IMR-90 (cell line): ENCODE measurements around the gene DPP10. TPM values are rescaled to one million over a fixed set of nuclear protein-coding genes. Genes with fewer than 3 reads are reported as not detected.

Experiments used
- ATAC-seq: fragments of 200-7000 bp; cut with Tn5 transposase; 2 replicates; pipeline ENCODE4 v1.9.1; 2020; ENCODE audit warnings: low read depth, mild to moderate bottlenecking, moderate library complexity
- BruUV-seq: library from RNA; stranded (reverse); fragments of 400-500 nt; replicated peaks from 2 replicates; lab custom pipeline; 2021; lab: Mats Ljungman, UMichigan
- CTCF ChIA-PET: fragments of 300-600 bp; formaldehyde crosslinking; extraction: SDS; loops from one replicate; lab custom pipeline; 2021; ENCODE audit warnings: antibody characterized with exemption; lab: Yijun Ruan, JAX
- POLR2A ChIA-PET: fragments of 300-600 bp; sonication (Branson Sonifier 250); formaldehyde crosslinking; loops from one replicate; lab custom pipeline; 2022; ENCODE audit warnings: antibody characterized with exemption; ENCODE audit not compliant: unreplicated experiment; lab: Charles Lee
- DNase-seq: peaks from one replicate; pipeline ENCODE4 v3.0.0; 2013
- H2AFZ ChIP-seq: replicated peaks from 2 replicates; pipeline ENCODE3; 2013; ENCODE audit warnings: low read length, mild to moderate bottlenecking; ENCODE audit not compliant: poor library complexity
- H2AK5ac ChIP-seq: 2 replicates; pipeline ENCODE4 v1.6.1; 2013; ENCODE audit warnings: low read depth, low read length, inconsistent platforms
- H2AK9ac ChIP-seq: replicated peaks from 2 replicates; pipeline ENCODE3; 2013; ENCODE audit warnings: mild to moderate bottlenecking, low read depth, low read length, moderate library complexity; ENCODE audit not compliant: poor library complexity
- H2BK120ac ChIP-seq: 2 replicates; pipeline ENCODE4 v1.6.1; 2013; ENCODE audit warnings: low read depth, low read length, inconsistent platforms
- H2BK15ac ChIP-seq: 3 replicates; pipeline ENCODE4 v1.6.1; 2013; ENCODE audit warnings: low read depth, low read length, inconsistent platforms
- H2BK20ac ChIP-seq: 2 replicates; pipeline ENCODE4 v1.6.1; 2013; ENCODE audit warnings: low read depth, mild to moderate bottlenecking, inconsistent platforms, low read length, moderate library complexity
- H2BK5ac ChIP-seq: 2 replicates; pipeline ENCODE4 v1.6.1; 2013; ENCODE audit warnings: mild to moderate bottlenecking, low read depth, low read length, inconsistent platforms; ENCODE audit not compliant: poor library complexity, severe bottlenecking
- H3K14ac ChIP-seq: replicated peaks from 2 replicates; pipeline ENCODE4 v1.6.1; 2013; ENCODE audit warnings: low read depth, low read length, inconsistent platforms
- H3K18ac ChIP-seq: 2 replicates; pipeline ENCODE4 v1.6.1; 2013; ENCODE audit warnings: low read depth, low read length, control low read depth
- H3K23ac ChIP-seq: 2 replicates; pipeline ENCODE4 v1.6.1; 2013; ENCODE audit warnings: low read depth, low read length, inconsistent platforms
- H3K27ac ChIP-seq: 2 replicates; pipeline ENCODE4 v1.5.1; 2013; ENCODE audit warnings: mild to moderate bottlenecking, control low read depth, low read length; ENCODE audit not compliant: insufficient read depth
- H3K27me3 ChIP-seq: 2 replicates; pipeline ENCODE4 v1.6.1; 2013; ENCODE audit warnings: low read length; ENCODE audit not compliant: control insufficient read depth, insufficient read depth
- H3K36me3 ChIP-seq: 2 replicates; pipeline ENCODE4 v1.6.1; 2013; ENCODE audit warnings: low read length, mixed read lengths; ENCODE audit not compliant: control insufficient read depth, insufficient read depth
- H3K4ac ChIP-seq: 2 replicates; pipeline ENCODE4 v1.6.1; 2013; ENCODE audit warnings: low read depth, low read length, inconsistent platforms
- H3K4me1 ChIP-seq: 2 replicates; pipeline ENCODE4 v1.6.1; 2013; ENCODE audit warnings: low read length, mixed read lengths; ENCODE audit not compliant: control insufficient read depth, insufficient read depth
- H3K4me2 ChIP-seq: 2 replicates; pipeline ENCODE4 v1.6.1; 2013; ENCODE audit warnings: low read depth, mild to moderate bottlenecking, control low read depth, low read length, moderate library complexity
- H3K4me3 ChIP-seq: 2 replicates; pipeline ENCODE4 v1.5.1; 2013; ENCODE audit warnings: low read depth, mild to moderate bottlenecking, control low read depth, low read length, moderate library complexity; ENCODE audit not compliant: insufficient read depth
- H3K56ac ChIP-seq: 2 replicates; pipeline ENCODE4 v1.6.1; 2013; ENCODE audit warnings: low read length, inconsistent platforms; ENCODE audit not compliant: insufficient read depth; ENCODE audit errors: extremely low read depth
- H3K79me1 ChIP-seq, 2 experiments: 2 replicates each; pipeline ENCODE4 v1.6.1; 2013; ENCODE audit warnings: low read length in 2 of 2, inconsistent platforms in 1 of 2, low read depth in 1 of 2
- H3K9ac ChIP-seq: 2 replicates; pipeline ENCODE4 v1.6.1; 2013; ENCODE audit warnings: low read depth, low read length, control low read depth
- H3K9me1 ChIP-seq: 2 replicates; pipeline ENCODE4 v1.6.1; 2013; ENCODE audit warnings: low read length, inconsistent platforms; ENCODE audit not compliant: insufficient read depth
- H3K9me3 ChIP-seq: 2 replicates; pipeline ENCODE4 v1.6.1; 2013; ENCODE audit warnings: low read length; ENCODE audit not compliant: control insufficient read depth, insufficient read depth
- H4K20me1 ChIP-seq: 2 replicates; pipeline ENCODE4 v1.6.1; 2013; ENCODE audit warnings: low read length, inconsistent platforms; ENCODE audit not compliant: insufficient read depth
- H4K5ac ChIP-seq: 2 replicates; pipeline ENCODE4 v1.6.1; 2013; ENCODE audit warnings: mild to moderate bottlenecking, low read depth, low read length, control low read depth
- H4K8ac ChIP-seq, 2 experiments: 2 replicates each; pipeline ENCODE4 v1.6.1; 2013; ENCODE audit warnings: low read depth in 2 of 2, low read length in 2 of 2, control low read depth in 1 of 2, inconsistent platforms in 1 of 2
- H4K91ac ChIP-seq: 2 replicates; pipeline ENCODE4 v1.6.1; 2013; ENCODE audit warnings: low read depth, low read length, inconsistent platforms; ENCODE audit not compliant: insufficient read depth
- CEBPB ChIP-seq: IDR thresholded peaks from 2 replicates; pipeline ENCODE4 v1.6.1; 2012; ENCODE audit warnings: low read depth, low read length, improper control_type of control experiment
- CHD1 ChIP-seq: IDR thresholded peaks from 2 replicates; pipeline ENCODE4 v1.6.1; 2012; ENCODE audit warnings: low read depth, low read length, improper control_type of control experiment
- FOS ChIP-seq: fragments of 150-350 bp; IDR thresholded peaks from 2 replicates; pipeline ENCODE4 v1.6.1; 2016; ENCODE audit warnings: low read depth, low read length
- MAFK ChIP-seq: IDR thresholded peaks from 2 replicates; pipeline ENCODE4 v1.6.1; 2012; ENCODE audit warnings: low read depth, low read length, improper control_type of control experiment
- MAZ ChIP-seq: IDR thresholded peaks from 2 replicates; pipeline ENCODE4 v1.6.1; 2012; ENCODE audit warnings: low read depth, mild to moderate bottlenecking, low read length, improper control_type of control experiment, moderate library complexity, borderline replicate concordance
- NFE2L2 ChIP-seq: fragments of 150-350 bp; IDR thresholded peaks from 2 replicates; pipeline ENCODE4 v1.6.1; 2016; ENCODE audit warnings: low read depth, mild to moderate bottlenecking, low read length
- POLR2A ChIP-seq: IDR thresholded peaks from 2 replicates; pipeline ENCODE4 v1.6.1; 2012; ENCODE audit warnings: mild to moderate bottlenecking, low read depth, low read length
- RCOR1 ChIP-seq: IDR thresholded peaks from 2 replicates; pipeline ENCODE4 v1.6.1; 2012; ENCODE audit warnings: mild to moderate bottlenecking, low read length, improper control_type of control experiment; ENCODE audit not compliant: insufficient replicate concordance
- RFX5 ChIP-seq: IDR thresholded peaks from 2 replicates; pipeline ENCODE4 v1.8.0; 2012; ENCODE audit warnings: low read depth, mild to moderate bottlenecking, low read length, moderate library complexity
- SMC3 ChIP-seq: fragments of 150-350 bp; IDR thresholded peaks from 2 replicates; pipeline ENCODE4 v1.6.1; 2016; ENCODE audit warnings: low read depth, mild to moderate bottlenecking, antibody characterized with exemption, low read length, moderate library complexity
- WGBS, 2 experiments: methylation state at CpG; one replicate each; pipeline versions ENCODE4 v1.1.5 to v1.1.7; 2013; ENCODE audit warnings: missing lambda C conversion rate in 2 of 2; ENCODE audit not compliant: insufficient read length in 1 of 2; ENCODE audit errors: extremely low coverage in 2 of 2; 5-methylcytosine and 5-hydroxymethylcytosine counted together
- dilution Hi-C: fragments of 300-500 bp; cut with HindIII; formaldehyde crosslinking; loops from one replicate; pipeline ENCODE4 v1.14.3; 2018; ENCODE audit warnings: low sequenced_read_pairs; ENCODE audit not compliant: unreplicated experiment
- in situ Hi-C: fragments of 300-500 bp; cut with MboI; formaldehyde crosslinking; loops from 3 replicates; pipeline ENCODE4 v1.14.3; 2019; ENCODE audit warnings: low sequenced_read_pairs, inconsistent platforms, mixed read lengths
- intact Hi-C: fragments of 100-400 bp; cut with micrococcal nuclease; formaldehyde crosslinking; loops from 2 replicates; pipeline ENCODE4 v1.10.0; 2022
- polyA plus RNA-seq, 3 experiments: library from polyadenylated mRNA; depleted of rRNA; stranded (reverse); fragments of >200 nt; gene quantifications; 2 replicates each; pipeline ENCODE4 v1.2.3, GENCODE V29; 2012; ENCODE audit warnings: low replicate concordance in 1 of 3
- total RNA-seq: library from RNA; depleted of rRNA; stranded (reverse); fragments of >200 nt; gene quantifications from 2 replicates; pipeline ENCODE4 v1.2.3, GENCODE V29; 2012
- TF ChIP-seq, protein P1 (sequence below): fragments of 150-350 bp; IDR thresholded peaks from 2 replicates; pipeline ENCODE4 v1.6.1; 2016; ENCODE audit warnings: low read depth, mild to moderate bottlenecking, low read length, moderate library complexity, borderline replicate concordance
- TF ChIP-seq, protein P2 (sequence below): fragments of 150-350 bp; IDR thresholded peaks from 2 replicates; pipeline ENCODE4 v1.6.1; 2017; ENCODE audit warnings: mild to moderate bottlenecking, antibody characterized with exemption, low read length, low read depth

Gene DPP10
- total and polyA plus RNA-seq, 2 of the 4 experiments (the other 2 are of a cell fraction): not detected

DNA sequence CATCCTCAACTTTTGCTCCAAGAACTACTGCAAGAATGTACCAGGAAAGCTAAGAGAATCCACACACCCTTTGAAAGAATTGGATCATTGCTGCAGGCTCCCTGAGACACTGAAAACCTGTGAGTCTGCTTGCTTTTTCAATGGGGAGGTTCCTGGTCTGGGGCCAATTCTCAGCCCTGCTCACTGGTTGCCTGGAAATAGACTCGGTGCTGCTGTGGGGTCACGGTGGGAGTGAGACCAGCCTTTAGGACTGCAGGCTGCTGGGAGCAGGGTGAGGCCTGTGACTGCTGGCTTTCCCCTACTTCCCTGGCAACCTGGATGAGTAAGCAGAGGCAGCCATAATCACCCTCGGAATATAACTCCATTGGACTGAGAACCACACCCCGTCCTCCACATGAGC, 569.3 kb downstream of the DPP10 start:
- no peak overlapping the region for H2BK120ac ChIP-seq
- no peak overlapping the region for H2AFZ ChIP-seq
- 0% methylated on average over 1 of the region's 4 CpGs; no CpG with 5 or more reads in 1 of the 2 experiments for WGBS, 2 experiments
- H3K4me3 ChIP-seq: no peak overlapping the region
- no peak overlapping the region for H2BK5ac ChIP-seq
- H2BK15ac ChIP-seq: no peak overlapping the region
- no peak overlapping the region for H3K4ac ChIP-seq
- no peak overlapping the region for H3K9ac ChIP-seq
- no TSS peak for BruUV-seq
- ATAC-seq (no peak), DNase-seq (no peak)
- no peak overlapping the region for H2AK5ac ChIP-seq
- dilution Hi-C loops: no loop called here
- ChIA-PET CTCF (no interaction called here), POLR2A (no interaction called here)
- TF ChIP-seq, protein P1, sequence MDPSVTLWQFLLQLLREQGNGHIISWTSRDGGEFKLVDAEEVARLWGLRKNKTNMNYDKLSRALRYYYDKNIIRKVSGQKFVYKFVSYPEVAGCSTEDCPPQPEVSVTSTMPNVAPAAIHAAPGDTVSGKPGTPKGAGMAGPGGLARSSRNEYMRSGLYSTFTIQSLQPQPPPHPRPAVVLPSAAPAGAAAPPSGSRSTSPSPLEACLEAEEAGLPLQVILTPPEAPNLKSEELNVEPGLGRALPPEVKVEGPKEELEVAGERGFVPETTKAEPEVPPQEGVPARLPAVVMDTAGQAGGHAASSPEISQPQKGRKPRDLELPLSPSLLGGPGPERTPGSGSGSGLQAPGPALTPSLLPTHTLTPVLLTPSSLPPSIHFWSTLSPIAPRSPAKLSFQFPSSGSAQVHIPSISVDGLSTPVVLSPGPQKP: no peak
- TF ChIP-seq CHD1: no peak
- TF ChIP-seq POLR2A: no peak
- TF ChIP-seq FOS: no peak
- no peak for TF ChIP-seq SMC3
- TF ChIP-seq RCOR1: no peak
- no peak for TF ChIP-seq CEBPB
- TF ChIP-seq, protein P2, sequence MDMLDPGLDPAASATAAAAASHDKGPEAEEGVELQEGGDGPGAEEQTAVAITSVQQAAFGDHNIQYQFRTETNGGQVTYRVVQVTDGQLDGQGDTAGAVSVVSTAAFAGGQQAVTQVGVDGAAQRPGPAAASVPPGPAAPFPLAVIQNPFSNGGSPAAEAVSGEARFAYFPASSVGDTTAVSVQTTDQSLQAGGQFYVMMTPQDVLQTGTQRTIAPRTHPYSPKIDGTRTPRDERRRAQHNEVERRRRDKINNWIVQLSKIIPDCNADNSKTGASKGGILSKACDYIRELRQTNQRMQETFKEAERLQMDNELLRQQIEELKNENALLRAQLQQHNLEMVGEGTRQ: no peak
- no peak for TF ChIP-seq RFX5
- TF ChIP-seq MAZ: no peak
- no peak for TF ChIP-seq MAFK
- no peak for TF ChIP-seq NFE2L2
- H3K27me3 ChIP-seq: no peaks in the 10 kb centered on the region
- in situ Hi-C loops: no loop called here
- H3K23ac ChIP-seq: no peak overlapping the region
- H4K20me1 ChIP-seq: no peaks in the 10 kb centered on the region
- H4K5ac ChIP-seq: no peak overlapping the region
- no peak overlapping the region for H3K18ac ChIP-seq
- H3K36me3 ChIP-seq: no peaks in the 10 kb centered on the region
- H3K9me1 ChIP-seq: no peaks in the 10 kb centered on the region
- no peak overlapping the region for H4K91ac ChIP-seq
- intact Hi-C loops: no loop called here
- peaks cover 8% of the 10 kb centered on the region for H3K9me3 ChIP-seq
- H3K4me2 ChIP-seq: no peak overlapping the region
- H3K79me1 ChIP-seq: no peaks in the 10 kb centered on the region
- H2BK20ac ChIP-seq: no peak overlapping the region
- no peak overlapping the region for H2AK9ac ChIP-seq
- H3K27ac ChIP-seq: no peak overlapping the region
- no peak overlapping the region for H3K56ac ChIP-seq
- no peak overlapping the region for H3K14ac ChIP-seq
- no peaks in the 10 kb centered on the region for H3K4me1 ChIP-seq
- H4K8ac ChIP-seq: no peak overlapping the region
